Measurements from ENCODE around the gene TMEM256. TPM values are rescaled to one million over a fixed set of nuclear protein-coding genes. Genes with fewer than 3 reads are reported as not detected.

Gene TMEM256
- total RNA-seq, 2 experiments from 2014 or later, result 52.9 to 55.6 TPM

DNA sequence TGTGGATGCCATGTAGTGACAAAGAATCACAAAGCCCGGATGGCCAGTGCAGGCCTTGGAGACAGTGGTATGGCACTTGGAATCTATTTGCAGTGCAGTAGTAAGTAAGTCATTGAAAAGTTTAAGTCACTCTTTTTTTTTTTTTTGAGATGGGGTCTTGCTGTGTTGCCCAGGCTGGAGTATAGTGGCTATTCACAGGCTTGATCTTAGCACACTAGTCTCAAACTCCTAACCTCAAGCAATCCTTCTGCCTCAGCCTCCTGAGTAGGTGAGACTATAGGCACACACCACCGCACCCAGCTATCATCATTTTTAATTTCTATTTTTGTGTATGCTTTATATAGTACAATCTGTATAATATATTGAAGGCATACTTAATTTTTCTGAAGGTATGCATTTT is 5.3 kb downstream of the TMEM256 start:
- DNase-seq, result no peak
- Mint-ChIP-seq H3K4me3 (no peak overlapping the region), H3K4me1 (peaks cover 11% of the 10 kb centered on the region), H3K36me3 (no peaks in the 10 kb centered on the region), H3K27me3 (no peaks in the 10 kb centered on the region), H3K9me3 (no peaks in the 10 kb centered on the region), H3K27ac (no peak overlapping the region)
- ATAC-seq (ENCODE audit: low read depth), result no peak
- POLR2A ChIA-PET, result interaction anchor here (0.6 to 1.1 kb wide), 2 partner anchors 62 to 118 kb away, joined by 3 to 5 read pairs; partner anchors contain the start of gene ACAP1

DNA sequence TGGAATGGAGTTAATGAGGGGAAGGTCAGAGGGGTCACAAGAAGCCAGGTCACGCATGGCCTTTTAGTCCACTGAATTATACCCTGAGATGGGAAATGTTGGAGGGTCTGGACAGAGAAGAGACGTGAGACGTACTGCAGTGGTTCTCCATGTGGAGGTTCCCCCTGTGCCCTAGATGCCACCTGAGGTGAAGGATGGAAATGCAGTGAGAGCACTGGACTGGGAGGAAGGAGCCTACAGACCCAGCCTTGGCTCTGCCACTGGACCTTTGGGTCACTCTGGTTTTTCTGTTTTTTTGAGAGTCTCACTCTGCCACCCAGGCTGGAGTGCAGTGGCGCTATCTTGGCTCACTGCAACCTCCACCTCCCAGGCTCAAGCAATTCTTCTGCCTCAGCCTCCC is 7.8 kb downstream of the TMEM256 start:
- ATAC-seq (ENCODE audit: low read depth), result no peak
- Mint-ChIP-seq H3K9me3 (no peaks in the 10 kb centered on the region), H3K27ac (peak overlapping the region; percentile 3), H3K4me1 (peaks cover 19% of the 10 kb centered on the region), H3K4me3 (no peak overlapping the region), H3K36me3 (peaks cover 3% of the 10 kb centered on the region), H3K27me3 (no peaks in the 10 kb centered on the region)
- POLR2A ChIA-PET, result no interaction called here
- DNase-seq, result no peak

DNA sequence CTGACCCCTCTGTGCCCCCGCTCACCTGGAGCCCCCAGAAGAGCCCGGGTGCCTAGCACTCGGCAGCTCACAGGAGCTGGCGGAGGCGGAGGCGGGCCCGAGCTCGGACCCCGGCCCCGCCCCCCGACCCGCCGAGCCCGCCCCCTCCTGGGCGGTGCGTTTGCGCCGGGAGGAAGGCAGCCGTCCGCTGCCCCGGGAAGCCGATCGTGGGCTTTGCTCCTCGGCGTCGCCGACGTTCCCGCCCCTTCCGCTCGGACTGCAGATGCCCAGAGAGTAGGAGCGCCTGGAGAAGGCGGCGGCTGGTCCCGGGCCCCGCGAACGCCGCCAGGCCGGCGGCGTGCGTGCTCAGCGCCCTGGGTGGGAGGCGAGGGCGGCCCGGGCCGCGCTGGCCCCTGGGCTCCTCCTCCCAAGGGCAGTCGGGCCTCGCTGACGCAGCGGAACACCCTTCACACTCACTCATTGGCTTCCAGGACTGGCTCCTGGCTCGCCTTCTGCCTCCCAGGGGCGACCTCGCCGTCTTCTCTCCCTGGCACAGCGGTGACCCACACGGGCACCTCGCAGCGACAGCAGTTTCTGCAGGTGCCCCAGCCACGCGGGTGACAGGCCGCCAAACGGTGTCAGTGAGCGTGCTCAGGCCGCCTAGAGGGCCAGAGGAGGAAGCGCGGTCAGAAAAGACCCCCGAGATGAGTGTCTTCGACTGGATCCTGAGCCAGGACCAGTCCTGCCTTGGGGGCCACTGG is 9.3 kb downstream of the TMEM256 start, which contains the start of gene PLSCR3:
Gene PLSCR3, minus strand, starts transcription at position 74 of the 740 bp plus-strand sequence. CDS start 415 bp downstream, outside the sequence.
- H3K36me3 Mint-ChIP-seq, result peaks cover 6% of the 10 kb centered on the region
- ATAC-seq (ENCODE audit: low read depth) (peak; percentile 88), DNase-seq (peak; percentile 94)
- no peaks in the 10 kb centered on the region for H3K9me3 Mint-ChIP-seq
- POLR2A ChIA-PET, result interaction anchor here (0.6 to 2.4 kb wide), 9 partner anchors 9 to 292 kb away, joined by 3 to 25 read pairs (median 3); partner anchors contain the start of genes ACAP1, TMEM256 and TP53
- peaks cover 19% of the 10 kb centered on the region for H3K4me1 Mint-ChIP-seq
- no peaks in the 10 kb centered on the region for H3K27me3 Mint-ChIP-seq
- peak within 1 kb of the TSS; percentile 89 for H3K27ac Mint-ChIP-seq
- peak within 1 kb of the TSS; percentile 95 for H3K4me3 Mint-ChIP-seq

DNA sequence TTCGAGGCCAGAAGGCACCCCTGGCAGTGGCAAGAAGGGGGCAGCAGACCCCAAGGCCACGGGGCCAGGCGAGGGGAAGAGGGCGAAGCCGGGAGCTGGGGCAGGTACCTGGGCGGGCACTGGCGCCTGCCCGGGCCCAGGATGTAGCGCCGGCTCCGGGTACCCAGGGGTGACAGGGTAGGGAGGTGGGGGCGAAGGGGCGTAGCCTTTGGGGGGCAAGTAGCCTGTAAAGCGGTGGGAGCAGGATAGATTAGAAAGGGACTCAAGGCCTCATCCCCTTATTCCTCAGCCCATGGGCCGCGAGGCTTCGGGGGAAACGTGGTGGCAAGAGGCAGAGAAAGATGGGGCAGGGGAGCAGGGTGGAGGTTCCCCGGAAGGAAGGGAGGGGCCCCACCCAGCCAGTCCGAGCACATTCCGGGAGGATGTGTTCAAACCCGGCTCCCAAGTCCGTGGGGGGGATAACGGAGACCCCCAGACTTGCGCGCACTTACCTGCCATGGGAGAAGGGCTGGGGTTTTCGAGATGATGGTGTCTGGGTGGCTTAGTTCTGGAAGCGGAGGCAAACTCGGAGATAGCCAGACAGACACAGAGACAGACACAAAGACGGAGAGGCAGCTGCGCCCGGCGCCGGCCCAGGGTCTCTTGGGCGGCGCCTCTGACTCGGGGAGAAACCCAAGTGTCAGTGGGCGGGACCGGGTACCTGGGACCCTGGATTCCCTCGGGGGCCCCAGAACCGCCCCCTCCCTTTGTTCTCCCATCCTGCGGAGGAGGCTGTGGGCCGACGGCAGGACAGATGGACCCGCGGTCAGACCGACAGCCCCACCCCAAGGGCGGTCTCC is 10.1 kb downstream of the TMEM256 start:
- peaks cover 19% of the 10 kb centered on the region for H3K4me1 Mint-ChIP-seq
- POLR2A ChIA-PET, result interaction anchor here (0.6 to 2.4 kb wide), 8 partner anchors 9 to 159 kb away, joined by 3 to 25 read pairs (median 5); partner anchors contain the start of genes ACAP1 and TMEM256
- peak; percentile 41 for ATAC-seq (ENCODE audit: low read depth)
- H3K9me3 Mint-ChIP-seq, result no peaks in the 10 kb centered on the region
- H3K27ac Mint-ChIP-seq, result peak overlapping the region; percentile 89
- peak; percentile 61 for DNase-seq
- H3K4me3 Mint-ChIP-seq, result peak overlapping the region; percentile 95
- peaks cover 6% of the 10 kb centered on the region for H3K36me3 Mint-ChIP-seq
- H3K27me3 Mint-ChIP-seq, result no peaks in the 10 kb centered on the region

DNA sequence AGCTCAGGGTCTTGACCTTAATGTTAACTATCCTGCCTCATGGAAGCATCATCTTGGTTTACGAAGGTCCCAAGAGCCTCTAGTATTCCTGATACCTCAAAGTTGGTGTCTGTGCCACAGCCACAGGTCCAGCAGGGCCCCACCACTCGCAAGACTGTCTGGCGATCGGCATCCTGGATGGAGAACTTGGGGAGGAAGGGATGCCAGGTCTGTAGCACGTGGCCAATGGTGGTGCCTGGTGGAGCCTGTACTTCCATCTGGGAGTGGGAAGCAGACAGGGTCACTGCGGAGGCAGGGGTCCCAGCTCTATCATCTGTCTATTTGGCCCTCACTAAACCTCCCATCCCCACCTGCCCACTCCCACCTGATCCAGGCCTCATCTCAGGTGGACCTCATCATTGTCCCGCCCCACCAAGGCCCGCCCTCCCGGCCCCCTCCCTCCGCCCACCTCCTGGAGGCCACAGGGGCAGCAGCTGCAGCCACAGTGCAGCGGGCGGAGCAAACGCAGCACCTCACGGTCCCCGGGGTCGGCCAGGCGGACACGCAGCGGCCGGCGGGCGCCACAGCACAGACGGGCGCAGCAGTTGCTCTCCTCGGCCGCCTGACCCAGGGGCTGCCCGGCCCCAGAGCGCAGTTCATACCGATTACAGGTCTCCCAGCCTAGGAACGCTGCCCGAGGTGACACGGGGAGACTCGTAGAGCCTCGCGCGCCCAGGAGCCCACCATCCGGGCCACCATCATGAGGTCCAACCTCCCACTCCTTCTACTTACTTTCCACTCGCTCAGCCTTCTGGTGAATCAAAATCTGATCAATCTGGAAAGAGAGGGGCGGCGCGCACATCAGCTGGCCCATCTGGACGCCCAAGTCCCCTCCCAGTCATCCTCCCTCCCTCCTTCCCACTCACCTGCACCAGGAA is 10.9 kb downstream of the TMEM256 start:
- DNase-seq (no peak), ATAC-seq (ENCODE audit: low read depth) (no peak)
- peak overlapping the region; percentile 95 for H3K4me3 Mint-ChIP-seq
- POLR2A ChIA-PET, result interaction anchor here (2.0 to 2.4 kb wide), 2 partner anchors 9 to 43 kb away, joined by 7 to 19 read pairs; no protein-coding TSS in a partner anchor
- H3K9me3 Mint-ChIP-seq, result no peaks in the 10 kb centered on the region
- peaks cover 6% of the 10 kb centered on the region for H3K36me3 Mint-ChIP-seq
- peaks cover 19% of the 10 kb centered on the region for H3K4me1 Mint-ChIP-seq
- H3K27me3 Mint-ChIP-seq, result no peaks in the 10 kb centered on the region
- peak overlapping the region; percentile 58 for H3K27ac Mint-ChIP-seq

DNA sequence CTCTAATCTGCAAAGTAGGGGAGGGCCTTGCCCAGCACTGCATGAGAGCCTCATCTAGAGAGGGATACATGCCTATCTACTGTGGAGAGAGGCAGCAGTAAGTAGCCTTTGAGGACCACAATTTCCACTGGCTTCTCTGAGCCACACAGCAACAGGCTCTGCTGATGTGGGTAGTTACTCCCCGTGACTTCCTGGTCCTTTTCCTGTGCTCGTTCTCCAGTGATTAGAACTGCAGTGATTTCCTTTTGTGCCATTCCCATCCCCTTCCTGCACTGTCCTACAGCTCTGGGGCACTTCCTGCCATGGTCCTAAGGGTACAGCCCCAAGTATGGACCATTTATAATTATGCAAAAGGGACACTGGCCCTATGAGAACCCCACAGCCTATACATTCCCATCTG is 12.6 kb downstream of the TMEM256 start:
- no peak for ATAC-seq (ENCODE audit: low read depth)
- Mint-ChIP-seq H3K27ac (no peak overlapping the region), H3K4me3 (no peak overlapping the region), H3K9me3 (no peaks in the 10 kb centered on the region), H3K4me1 (peaks cover 19% of the 10 kb centered on the region), H3K27me3 (no peaks in the 10 kb centered on the region), H3K36me3 (peaks cover 6% of the 10 kb centered on the region)
- POLR2A ChIA-PET, result interaction anchor here (0.5 to 1.2 kb wide), 2 partner anchors 9 to 13 kb away, joined by 4 read pairs; partner anchors contain the start of gene TMEM256
- no peak for DNase-seq

DNA sequence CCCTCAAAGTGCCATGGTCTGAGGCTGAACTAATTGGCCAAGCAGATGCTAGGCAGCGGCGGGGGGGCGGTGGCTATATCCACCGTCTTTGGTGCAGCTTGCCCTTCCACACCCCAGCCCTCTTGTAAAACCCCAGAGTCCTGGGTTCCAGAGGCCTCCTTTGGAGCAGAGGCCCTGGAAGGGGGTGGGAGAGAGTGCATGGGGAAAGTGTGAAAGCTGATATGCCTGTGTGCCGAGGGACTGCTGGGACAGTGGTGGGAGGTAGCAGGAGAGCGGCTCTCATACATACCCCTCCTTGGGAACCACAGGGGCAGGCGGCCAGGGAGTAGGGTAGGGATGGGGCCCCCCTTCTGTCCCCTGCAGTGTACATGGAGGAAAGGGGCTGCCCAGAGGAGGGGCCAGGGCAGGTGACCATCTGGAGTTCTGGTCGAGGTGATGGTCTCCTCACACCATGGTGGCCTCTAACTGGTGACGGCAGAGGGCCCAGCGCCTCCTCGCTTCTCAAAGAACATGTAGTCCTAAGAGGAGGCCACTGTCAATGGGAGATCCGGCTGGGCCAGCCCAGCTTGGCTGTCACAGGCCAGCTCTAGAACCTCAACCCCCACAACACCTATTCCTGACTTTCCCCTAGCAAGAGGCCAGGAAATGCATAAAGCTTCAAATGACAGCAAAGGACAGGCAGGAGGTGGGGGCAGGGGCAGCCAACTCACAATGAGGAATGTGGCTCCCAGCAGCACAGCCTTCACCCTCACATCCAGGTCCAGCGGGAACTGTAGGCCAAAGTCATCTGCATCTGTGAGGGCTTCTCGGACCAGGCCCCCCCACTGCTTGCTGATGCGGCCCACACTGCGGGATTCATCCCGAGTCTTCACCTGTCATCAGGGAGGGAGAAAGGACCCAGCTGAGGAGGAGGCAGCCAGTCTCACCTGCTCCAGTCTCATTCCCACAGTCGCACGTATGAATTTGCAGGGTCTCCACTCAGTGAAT is 13.7 kb downstream of the TMEM256 start:
- Mint-ChIP-seq H3K4me1 (peaks cover 19% of the 10 kb centered on the region), H3K4me3 (no peak overlapping the region), H3K27ac (no peak overlapping the region), H3K27me3 (no peaks in the 10 kb centered on the region), H3K36me3 (peaks cover 6% of the 10 kb centered on the region), H3K9me3 (no peaks in the 10 kb centered on the region)
- ATAC-seq (ENCODE audit: low read depth), result no peak
- no peak for DNase-seq
- POLR2A ChIA-PET, result interaction anchor here (1.2 kb wide), 1 partner anchor 14 kb away, joined by 4 read pairs; the partner anchor contains the start of gene TMEM256

DNA sequence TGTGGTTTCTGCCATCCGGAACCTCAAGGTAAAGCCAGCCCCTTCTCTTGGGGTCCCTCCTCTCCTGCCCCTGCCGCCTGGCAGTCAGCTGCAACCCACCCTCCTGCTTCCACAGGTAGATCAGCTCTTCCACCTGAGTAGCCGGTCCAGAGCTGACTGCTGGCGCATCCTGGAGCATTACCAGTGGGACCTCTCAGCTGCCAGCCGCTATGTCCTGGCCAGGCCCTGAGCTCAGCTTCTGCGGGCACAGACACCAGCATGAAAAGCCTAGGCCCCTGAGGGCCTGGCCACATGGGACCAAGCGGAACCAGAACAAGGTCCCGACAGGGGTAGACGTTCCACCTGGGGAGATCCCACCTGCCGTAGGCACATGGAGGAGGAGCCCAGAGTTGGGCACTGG is 15.0 kb downstream of the TMEM256 start:
- no peaks in the 10 kb centered on the region for H3K9me3 Mint-ChIP-seq
- DNase-seq (no peak), ATAC-seq (ENCODE audit: low read depth) (no peak)
- H3K4me1 Mint-ChIP-seq, result peaks cover 19% of the 10 kb centered on the region
- POLR2A ChIA-PET, result interaction anchor here (0.8 kb wide), 2 partner anchors 15 to 37 kb away, joined by 3 read pairs; partner anchors contain the start of gene TMEM256
- no peak overlapping the region for H3K27ac Mint-ChIP-seq
- no peak overlapping the region for H3K4me3 Mint-ChIP-seq
- H3K27me3 Mint-ChIP-seq, result no peaks in the 10 kb centered on the region
- peaks cover 6% of the 10 kb centered on the region for H3K36me3 Mint-ChIP-seq

DNA sequence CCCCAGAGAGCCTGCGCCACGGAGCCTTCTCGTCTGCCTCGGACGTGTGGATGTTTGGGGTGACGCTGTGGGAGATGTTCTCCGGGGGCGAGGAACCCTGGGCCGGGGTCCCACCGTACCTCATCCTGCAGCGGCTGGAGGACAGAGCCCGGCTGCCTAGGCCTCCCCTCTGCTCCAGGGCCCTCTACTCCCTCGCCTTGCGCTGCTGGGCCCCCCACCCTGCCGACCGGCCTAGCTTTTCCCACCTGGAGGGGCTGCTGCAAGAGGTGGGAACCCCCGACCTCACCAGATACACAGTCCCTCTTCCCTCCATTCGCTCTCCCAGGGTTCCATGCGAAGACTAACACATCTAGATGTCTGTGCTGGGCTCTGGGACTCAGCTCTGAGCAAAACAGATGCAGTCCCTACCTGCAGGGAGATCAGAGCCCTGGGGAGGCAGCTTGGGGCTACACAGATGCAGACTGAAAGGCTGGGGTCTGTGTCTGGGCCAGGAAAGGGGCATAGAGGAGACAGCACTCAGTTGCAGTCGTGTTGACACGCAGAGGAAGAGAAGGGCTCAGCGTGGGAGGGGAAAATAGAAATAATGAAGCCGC is 19.3 kb downstream of the TMEM256 start:
- peak overlapping the region; percentile 76 for H3K4me3 Mint-ChIP-seq
- peaks cover 11% of the 10 kb centered on the region for H3K4me1 Mint-ChIP-seq
- POLR2A ChIA-PET, result interaction anchor here (0.5 to 2.2 kb wide), 15 partner anchors 9 to 303 kb away, joined by 3 to 19 read pairs (median 3); partner anchors contain the start of genes GPS2, PLSCR3, TMEM102 and TMEM256
- H3K27me3 Mint-ChIP-seq, result peaks cover 26% of the 10 kb centered on the region
- DNase-seq, result no peak
- no peak for ATAC-seq (ENCODE audit: low read depth)
- peak overlapping the region; percentile 63 for H3K27ac Mint-ChIP-seq
- no peaks in the 10 kb centered on the region for H3K36me3 Mint-ChIP-seq
- H3K9me3 Mint-ChIP-seq, result no peaks in the 10 kb centered on the region

DNA sequence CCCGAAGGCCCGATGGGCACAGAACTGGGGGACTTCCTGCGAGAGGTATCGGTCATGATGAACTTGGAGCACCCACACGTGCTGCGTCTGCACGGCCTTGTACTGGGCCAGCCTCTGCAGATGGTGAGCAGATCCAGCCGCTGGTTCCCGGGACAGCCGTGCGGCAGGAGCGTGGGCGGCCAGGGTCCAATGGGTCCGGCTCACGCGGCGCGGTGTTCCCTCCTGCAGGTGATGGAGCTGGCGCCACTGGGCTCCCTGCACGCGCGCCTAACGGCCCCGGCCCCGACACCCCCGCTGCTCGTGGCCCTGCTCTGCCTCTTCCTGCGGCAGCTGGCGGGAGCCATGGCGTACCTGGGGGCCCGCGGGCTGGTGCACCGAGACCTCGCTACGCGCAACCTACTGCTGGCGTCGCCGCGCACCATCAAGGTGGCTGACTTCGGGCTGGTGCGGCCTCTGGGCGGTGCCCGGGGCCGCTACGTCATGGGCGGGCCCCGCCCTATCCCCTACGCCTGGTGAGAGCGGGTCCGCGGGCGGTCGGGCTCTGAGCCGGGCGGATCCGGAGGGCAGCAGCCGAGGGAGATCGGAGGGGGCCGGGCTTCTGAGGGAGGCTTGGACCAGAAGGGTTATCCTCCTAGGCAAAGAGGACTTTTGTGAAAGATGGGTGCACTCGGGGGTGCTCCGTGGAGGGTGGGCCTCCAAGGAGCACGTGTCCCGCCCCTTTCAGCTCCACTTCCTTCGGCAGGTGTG is 20.0 kb downstream of the TMEM256 start:
- H3K36me3 Mint-ChIP-seq, result peaks cover 5% of the 10 kb centered on the region
- peaks cover 31% of the 10 kb centered on the region for H3K27me3 Mint-ChIP-seq
- peaks cover 11% of the 10 kb centered on the region for H3K4me1 Mint-ChIP-seq
- H3K27ac Mint-ChIP-seq, result peak overlapping the region; percentile 63
- peak overlapping the region; percentile 76 for H3K4me3 Mint-ChIP-seq
- POLR2A ChIA-PET, result interaction anchor here (0.5 to 2.2 kb wide), 15 partner anchors 9 to 304 kb away, joined by 3 to 19 read pairs (median 3); partner anchors contain the start of genes GPS2, PLSCR3, TMEM102 and TMEM256
- peaks cover 5% of the 10 kb centered on the region for H3K9me3 Mint-ChIP-seq
- DNase-seq, result peak; percentile 86
- peak; percentile 97 for ATAC-seq (ENCODE audit: low read depth)

All from activated naive CD8-positive, alpha-beta T cell treated with anti-CD3 and anti-CD28 coated beads, Interleukin-2, amount 10 ng/mL, durations not matched to agents 7 days and 5 days (primary cell).